Panc1 (cell line): ENCODE measurements around the gene TNN. TPM values are rescaled to one million over a fixed set of nuclear protein-coding genes. Genes with fewer than 3 reads are reported as not detected.

Experiments used
- ATAC-seq: fragments of 200-7000 bp; cut with Tn5 transposase; 2 replicates; pipeline ENCODE4 v1.9.1; 2020; ENCODE audit warnings: mild to moderate bottlenecking, moderate library complexity
- BruUV-seq: library from RNA; stranded (reverse); fragments of 400-500 nt; replicated peaks from 2 replicates; lab custom pipeline; 2021; lab: Mats Ljungman, UMichigan
- CTCF ChIA-PET: fragments of 300-600 bp; sonication (Branson Sonifier 250); formaldehyde crosslinking; loops from one replicate; lab custom pipeline; 2022; ENCODE audit warnings: antibody characterized with exemption; lab: Charles Lee
- POLR2A ChIA-PET: fragments of 300-600 bp; sonication (Branson Sonifier 250); formaldehyde crosslinking; loops from one replicate; lab custom pipeline; 2022; ENCODE audit warnings: antibody characterized with exemption; lab: Charles Lee
- DNase-seq: peaks from one replicate; pipeline ENCODE4 v3.0.0-alpha.2; 2010; ENCODE audit warnings: low read depth, low spot score
- H3K27ac ChIP-seq: 2 replicates; pipeline ENCODE4 v1.5.1; 2011; ENCODE audit warnings: mild to moderate bottlenecking, low read length, inconsistent platforms
- H3K27me3 ChIP-seq: fragments of 200-500 bp; sonication (Bioruptor generic); 2 replicates; pipeline ENCODE4 v1.6.0; 2014; ENCODE audit warnings: low read length, inconsistent platforms; ENCODE audit not compliant: control insufficient read depth, insufficient read depth
- H3K36me3 ChIP-seq: fragments of 200-500 bp; sonication (Bioruptor generic); 2 replicates; pipeline ENCODE4 v1.5.1; 2014; ENCODE audit warnings: inconsistent platforms, mild to moderate bottlenecking, low read length, moderate library complexity; ENCODE audit not compliant: control insufficient read depth, insufficient read depth
- H3K4me1 ChIP-seq: 2 replicates; pipeline ENCODE4 v1.5.1; 2011; ENCODE audit warnings: inconsistent platforms, mild to moderate bottlenecking, low read length, moderate library complexity; ENCODE audit not compliant: control insufficient read depth, insufficient read depth
- H3K4me3 ChIP-seq, 2 experiments: 2 replicates each; pipeline ENCODE4 v1.5.1; 2011 to 2012; ENCODE audit warnings: low read depth in 2 of 2, low read length in 2 of 2, mild to moderate bottlenecking in 2 of 2, inconsistent platforms in 1 of 2, moderate library complexity in 1 of 2
- H3K9me3 ChIP-seq: fragments of 200-500 bp; sonication (Bioruptor generic); 2 replicates; pipeline ENCODE4 v1.5.1; 2014; ENCODE audit warnings: low read depth, mild to moderate bottlenecking, inconsistent platforms, low read length, moderate library complexity; ENCODE audit not compliant: control insufficient read depth, insufficient read depth
- POLR2AphosphoS5 ChIP-seq: IDR thresholded peaks from 2 replicates; pipeline ENCODE4 v1.6.1; 2012; ENCODE audit warnings: mild to moderate bottlenecking, low read depth, low read length, moderate library complexity
- SIN3A ChIP-seq: IDR thresholded peaks from 2 replicates; pipeline ENCODE4 v1.6.1; 2012; ENCODE audit warnings: low read depth, mild to moderate bottlenecking, low read length, moderate library complexity, borderline replicate concordance; ENCODE audit not compliant: insufficient read depth
- TCF7L2 ChIP-seq: IDR thresholded peaks from 2 replicates; pipeline ENCODE4 v1.6.1; 2011; ENCODE audit warnings: mild to moderate bottlenecking, low read depth, low read length, inconsistent platforms
- in situ Hi-C: cut with HindIII; loops from 2 replicates; pipeline ENCODE4 v1.10.0; 2016; ENCODE audit warnings: low sequenced_read_pairs, low pct_unique_long_range_greater_than_20kb
- intact Hi-C: fragments of 100-400 bp; cut with micrococcal nuclease; formaldehyde crosslinking; loops from one replicate; pipeline ENCODE4 v1.10.0; 2022; ENCODE audit not compliant: unreplicated experiment
- total RNA-seq: library from RNA; stranded (reverse); gene quantifications from one replicate; pipeline ENCODE4 v1.2.1, GENCODE V29; 2021; ENCODE audit not compliant: unreplicated experiment
- TF ChIP-seq, protein P1 (sequence below), 2 experiments: IDR thresholded peaks; 2 replicates each; pipeline ENCODE4 v1.6.1; 2011 to 2012; ENCODE audit warnings: low read depth in 2 of 2, control low read depth in 1 of 2, low read length in 1 of 2, mild to moderate bottlenecking in 1 of 2, moderate library complexity in 1 of 2; ENCODE audit not compliant: insufficient read depth in 1 of 2
- TF ChIP-seq, protein P2 (sequence below): fragments of 450-650 bp; IDR thresholded peaks from 2 replicates; pipeline ENCODE4 v1.5.1; 2017; ENCODE audit warnings: mild to moderate bottlenecking

Gene TNN
- total RNA-seq, 1 experiment from 2014 or later = not detected

DNA sequence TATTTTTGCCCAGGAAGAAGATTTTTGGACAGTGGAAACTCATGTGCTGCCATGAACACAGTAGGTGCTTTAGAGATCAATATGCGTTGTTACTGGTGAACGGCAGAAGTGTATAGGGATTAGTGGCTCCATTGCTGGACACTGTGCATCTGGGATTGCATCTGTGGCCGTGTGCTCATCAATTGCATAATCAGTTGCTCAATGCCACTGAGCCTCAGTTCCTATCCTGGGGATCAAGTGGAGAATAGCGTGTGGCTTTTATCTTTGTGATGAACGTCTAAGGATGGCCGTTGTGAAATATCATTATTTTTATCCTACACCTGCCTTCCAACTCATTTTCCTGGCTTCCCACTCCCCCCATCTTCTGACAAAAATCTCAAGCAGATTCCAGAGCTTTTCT is 5.4 kb downstream of the TNN start:
- intact Hi-C loops (no loop called here), in situ Hi-C loops (no loop called here)
- Histone ChIP-seq H3K9me3 (no peaks in the 10 kb centered on the region), H3K27ac (no peak overlapping the region), H3K27me3 (peaks cover 11% of the 10 kb centered on the region), H3K36me3 (no peaks in the 10 kb centered on the region), H3K4me1 (peaks cover 5% of the 10 kb centered on the region; the same call in 1 of the 2 replicates), H3K4me3 (no peak overlapping the region)
- POLR2A ChIA-PET = no interaction called here
- TF ChIP-seq, protein P1, sequence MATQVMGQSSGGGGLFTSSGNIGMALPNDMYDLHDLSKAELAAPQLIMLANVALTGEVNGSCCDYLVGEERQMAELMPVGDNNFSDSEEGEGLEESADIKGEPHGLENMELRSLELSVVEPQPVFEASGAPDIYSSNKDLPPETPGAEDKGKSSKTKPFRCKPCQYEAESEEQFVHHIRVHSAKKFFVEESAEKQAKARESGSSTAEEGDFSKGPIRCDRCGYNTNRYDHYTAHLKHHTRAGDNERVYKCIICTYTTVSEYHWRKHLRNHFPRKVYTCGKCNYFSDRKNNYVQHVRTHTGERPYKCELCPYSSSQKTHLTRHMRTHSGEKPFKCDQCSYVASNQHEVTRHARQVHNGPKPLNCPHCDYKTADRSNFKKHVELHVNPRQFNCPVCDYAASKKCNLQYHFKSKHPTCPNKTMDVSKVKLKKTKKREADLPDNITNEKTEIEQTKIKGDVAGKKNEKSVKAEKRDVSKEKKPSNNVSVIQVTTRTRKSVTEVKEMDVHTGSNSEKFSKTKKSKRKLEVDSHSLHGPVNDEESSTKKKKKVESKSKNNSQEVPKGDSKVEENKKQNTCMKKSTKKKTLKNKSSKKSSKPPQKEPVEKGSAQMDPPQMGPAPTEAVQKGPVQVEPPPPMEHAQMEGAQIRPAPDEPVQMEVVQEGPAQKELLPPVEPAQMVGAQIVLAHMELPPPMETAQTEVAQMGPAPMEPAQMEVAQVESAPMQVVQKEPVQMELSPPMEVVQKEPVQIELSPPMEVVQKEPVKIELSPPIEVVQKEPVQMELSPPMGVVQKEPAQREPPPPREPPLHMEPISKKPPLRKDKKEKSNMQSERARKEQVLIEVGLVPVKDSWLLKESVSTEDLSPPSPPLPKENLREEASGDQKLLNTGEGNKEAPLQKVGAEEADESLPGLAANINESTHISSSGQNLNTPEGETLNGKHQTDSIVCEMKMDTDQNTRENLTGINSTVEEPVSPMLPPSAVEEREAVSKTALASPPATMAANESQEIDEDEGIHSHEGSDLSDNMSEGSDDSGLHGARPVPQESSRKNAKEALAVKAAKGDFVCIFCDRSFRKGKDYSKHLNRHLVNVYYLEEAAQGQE (IDR thresholded peaks at IDR 0.05; ENCODE audit: insufficient read depth in 1 of 2, low read depth in 2 of 2, low read length in 1 of 2) = no peak
- TF ChIP-seq, protein P2, sequence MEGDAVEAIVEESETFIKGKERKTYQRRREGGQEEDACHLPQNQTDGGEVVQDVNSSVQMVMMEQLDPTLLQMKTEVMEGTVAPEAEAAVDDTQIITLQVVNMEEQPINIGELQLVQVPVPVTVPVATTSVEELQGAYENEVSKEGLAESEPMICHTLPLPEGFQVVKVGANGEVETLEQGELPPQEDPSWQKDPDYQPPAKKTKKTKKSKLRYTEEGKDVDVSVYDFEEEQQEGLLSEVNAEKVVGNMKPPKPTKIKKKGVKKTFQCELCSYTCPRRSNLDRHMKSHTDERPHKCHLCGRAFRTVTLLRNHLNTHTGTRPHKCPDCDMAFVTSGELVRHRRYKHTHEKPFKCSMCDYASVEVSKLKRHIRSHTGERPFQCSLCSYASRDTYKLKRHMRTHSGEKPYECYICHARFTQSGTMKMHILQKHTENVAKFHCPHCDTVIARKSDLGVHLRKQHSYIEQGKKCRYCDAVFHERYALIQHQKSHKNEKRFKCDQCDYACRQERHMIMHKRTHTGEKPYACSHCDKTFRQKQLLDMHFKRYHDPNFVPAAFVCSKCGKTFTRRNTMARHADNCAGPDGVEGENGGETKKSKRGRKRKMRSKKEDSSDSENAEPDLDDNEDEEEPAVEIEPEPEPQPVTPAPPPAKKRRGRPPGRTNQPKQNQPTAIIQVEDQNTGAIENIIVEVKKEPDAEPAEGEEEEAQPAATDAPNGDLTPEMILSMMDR = no peak
- TF ChIP-seq POLR2AphosphoS5 = no peak
- TF ChIP-seq SIN3A = no peak
- no peak for TF ChIP-seq TCF7L2
- BruUV-seq = no TSS peak
- ATAC-seq (no peak), DNase-seq (no peak)
- CTCF ChIA-PET = no interaction called here

DNA sequence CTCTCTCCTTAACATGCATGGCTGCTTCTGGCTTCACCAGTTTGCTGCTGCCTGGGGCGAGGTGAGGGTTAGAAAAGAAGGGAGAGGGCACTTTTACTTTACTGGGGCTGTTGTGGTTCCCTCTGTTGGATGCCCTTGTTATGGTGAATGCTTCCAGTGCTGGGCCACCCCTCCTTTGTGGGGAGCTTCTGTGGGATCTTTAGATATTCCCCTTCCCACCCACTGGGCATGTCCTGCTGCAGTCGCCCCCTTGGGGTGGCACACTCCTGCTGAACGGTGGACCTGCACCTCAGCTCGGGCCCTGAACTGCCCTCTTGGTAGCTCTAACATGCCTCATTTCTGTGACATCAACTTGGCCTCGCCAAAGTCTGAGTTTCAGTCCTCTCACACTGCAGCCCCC is 6.0 kb downstream of the TNN start:
- ATAC-seq (no peak), DNase-seq (no peak)
- H3K36me3 ChIP-seq = no peaks in the 10 kb centered on the region
- ChIA-PET CTCF (no interaction called here), POLR2A (no interaction called here)
- in situ Hi-C loops = no loop called here
- intact Hi-C loops = no loop called here
- H3K4me1 ChIP-seq = peaks cover 5% of the 10 kb centered on the region; the same call in 1 of the 2 replicates
- H3K27ac ChIP-seq = no peak overlapping the region
- TF ChIP-seq SIN3A (no peak), TCF7L2 (no peak), POLR2AphosphoS5 (no peak)
- TF ChIP-seq, protein P1 (IDR thresholded peaks at IDR 0.05; ENCODE audit: insufficient read depth in 1 of 2, low read depth in 2 of 2, low read length in 1 of 2) = no peak
- TF ChIP-seq, protein P2 = no peak
- peaks cover 11% of the 10 kb centered on the region for H3K27me3 ChIP-seq
- no peaks in the 10 kb centered on the region for H3K9me3 ChIP-seq
- BruUV-seq = no TSS peak
- no peak overlapping the region for H3K4me3 ChIP-seq
